ENCODE measurements around the gene FGG. TPM values are rescaled to one million over a fixed set of nuclear protein-coding genes. Genes with fewer than 3 reads are reported as not detected.

Gene FGG
- total and polyA plus RNA-seq, 2 donors from 2014 or later (not counting 2 experiments from before 2014, with no cell fraction given), result not detected

Other genes starting within 250 kb of the FGG start
- not detected in 2 replicates for gene DCHS2, start 120.9 kb downstream of the FGG start, total RNA-seq
- not detected in 2 replicates for gene DCHS2, start 120.9 kb downstream of the FGG start, polyA plus RNA-seq
- 70.9 and 73.3 TPM in 2 replicates for gene PLRG1, start 62.3 kb downstream of the FGG start, total RNA-seq
- 45.6 and 52.5 TPM in 2 replicates for gene PLRG1, start 62.3 kb downstream of the FGG start, polyA plus RNA-seq
- not detected in 2 replicates for gene FGB, start 49.6 kb downstream of the FGG start, total RNA-seq
- gene FGB, start 49.6 kb downstream of the FGG start, polyA plus RNA-seq, result not detected in 2 replicates
- gene FGA, start 21.9 kb downstream of the FGG start, total RNA-seq, result not detected in 2 replicates
- gene FGA, start 21.9 kb downstream of the FGG start, polyA plus RNA-seq, result not detected in 2 replicates
- gene LRAT, start 131.3 kb upstream of the FGG start, total RNA-seq, result 0.11 and 0.14 TPM in 2 replicates
- gene LRAT, start 131.3 kb upstream of the FGG start, polyA plus RNA-seq, result 0.02 and 0.08 TPM in 2 replicates
- gene RBM46, start 168.6 kb upstream of the FGG start, total RNA-seq, result 0.04 TPM in 1 of 2 replicates, not detected in the other
- not detected in 2 replicates for gene RBM46, start 168.6 kb upstream of the FGG start, polyA plus RNA-seq